Measurements from ENCODE around the gene SENP7.

DNA sequence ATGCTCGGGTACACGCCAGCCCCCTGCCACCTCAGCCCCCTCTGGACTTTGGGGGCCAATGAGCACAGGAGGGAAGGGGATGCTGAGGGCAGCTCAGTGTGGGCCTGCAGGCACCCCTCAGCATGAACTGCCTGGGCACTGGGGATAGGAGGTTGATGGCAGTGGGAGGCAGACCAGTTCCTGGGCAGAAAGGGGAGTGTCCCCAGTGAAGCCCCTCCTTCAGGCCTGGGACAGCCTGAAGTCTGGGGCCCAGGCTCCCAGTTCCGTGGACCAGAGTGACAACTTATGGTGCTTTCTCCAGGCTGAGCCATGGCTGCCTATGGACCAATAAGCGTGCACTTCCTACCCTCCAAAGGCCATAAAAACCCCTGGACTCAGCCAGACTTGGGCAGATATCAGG is 129.4 kb downstream of the SENP7 start:
- TF ChIP-seq, protein P1, sequence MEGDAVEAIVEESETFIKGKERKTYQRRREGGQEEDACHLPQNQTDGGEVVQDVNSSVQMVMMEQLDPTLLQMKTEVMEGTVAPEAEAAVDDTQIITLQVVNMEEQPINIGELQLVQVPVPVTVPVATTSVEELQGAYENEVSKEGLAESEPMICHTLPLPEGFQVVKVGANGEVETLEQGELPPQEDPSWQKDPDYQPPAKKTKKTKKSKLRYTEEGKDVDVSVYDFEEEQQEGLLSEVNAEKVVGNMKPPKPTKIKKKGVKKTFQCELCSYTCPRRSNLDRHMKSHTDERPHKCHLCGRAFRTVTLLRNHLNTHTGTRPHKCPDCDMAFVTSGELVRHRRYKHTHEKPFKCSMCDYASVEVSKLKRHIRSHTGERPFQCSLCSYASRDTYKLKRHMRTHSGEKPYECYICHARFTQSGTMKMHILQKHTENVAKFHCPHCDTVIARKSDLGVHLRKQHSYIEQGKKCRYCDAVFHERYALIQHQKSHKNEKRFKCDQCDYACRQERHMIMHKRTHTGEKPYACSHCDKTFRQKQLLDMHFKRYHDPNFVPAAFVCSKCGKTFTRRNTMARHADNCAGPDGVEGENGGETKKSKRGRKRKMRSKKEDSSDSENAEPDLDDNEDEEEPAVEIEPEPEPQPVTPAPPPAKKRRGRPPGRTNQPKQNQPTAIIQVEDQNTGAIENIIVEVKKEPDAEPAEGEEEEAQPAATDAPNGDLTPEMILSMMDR (IDR thresholded peaks at IDR 0.05) = no peak
- no peak for TF ChIP-seq EZH2 (IDR thresholded peaks at IDR 0.05; ENCODE audit: borderline replicate concordance, insufficient read depth, low read depth, low read length, poor library complexity, severe bottlenecking)

Data from B cell (primary cell).